GM19193 (cell line): Measurements from ENCODE around the gene PLXNA4.

Experiments
- POLR2A ChIP-seq: IDR thresholded peaks from 4 replicates; pipeline ENCODE4 v1.6.1; 2011; ENCODE audit not compliant: insufficient read depth, insufficient read length; ENCODE audit errors: extremely low read depth

Gene PLXNA4

GRCh38 chr7:132199626-132200025, 376.6 kb downstream of the PLXNA4 start:
- TF ChIP-seq POLR2A, result no peak

- no peak for TF ChIP-seq POLR2A
Measured at GRCh38 chr7:132197772-132198171, 378.5 kb downstream of the PLXNA4 start.

GRCh38 chr7:132193898-132194297, 382.4 kb downstream of the PLXNA4 start:
- TF ChIP-seq POLR2A, result no peak

GRCh38 chr7:132192809-132193208, 383.5 kb downstream of the PLXNA4 start:
- no peak for TF ChIP-seq POLR2A

- no peak for TF ChIP-seq POLR2A
Measured at GRCh38 chr7:132191418-132191817, 384.9 kb downstream of the PLXNA4 start.

GRCh38 chr7:132190683-132191082, 385.6 kb downstream of the PLXNA4 start:
- TF ChIP-seq POLR2A, result no peak

- no peak for TF ChIP-seq POLR2A
Measured at GRCh38 chr7:132189881-132190280, 386.4 kb downstream of the PLXNA4 start.

- no peak for TF ChIP-seq POLR2A
Measured at GRCh38 chr7:132187869-132188789, 388.1 kb downstream of the PLXNA4 start.

- no peak for TF ChIP-seq POLR2A
Measured at GRCh38 chr7:132187391-132187790, 388.9 kb downstream of the PLXNA4 start.

- no peak for TF ChIP-seq POLR2A
Measured at GRCh38 chr7:132185150-132185549, 391.1 kb downstream of the PLXNA4 start.

- TF ChIP-seq POLR2A, result no peak
Measured at GRCh38 chr7:132183781-132184380, 392.4 kb downstream of the PLXNA4 start.

GRCh38 chr7:132182992-132183391, 393.3 kb downstream of the PLXNA4 start:
- no peak for TF ChIP-seq POLR2A

GRCh38 chr7:132181946-132182685, 394.2 kb downstream of the PLXNA4 start:
- TF ChIP-seq POLR2A, result no peak

GRCh38 chr7:132181371-132181770, 394.9 kb downstream of the PLXNA4 start:
- TF ChIP-seq POLR2A, result no peak

- TF ChIP-seq POLR2A, result no peak
Measured at GRCh38 chr7:132180481-132180880, 395.8 kb downstream of the PLXNA4 start.
